UCSD-AML1 (cell line): Measurements from ENCODE around the gene NKD1.
A peak's percentile ranks its signal among the peaks of the same experiment; 100 is the strongest.

Experiments used
- DNase-seq: peaks from one replicate; lab custom pipeline; 2025; ENCODE audit not compliant: unreplicated experiment; lab: John Stamatoyannopoulos, UW

Gene NKD1

DNA sequence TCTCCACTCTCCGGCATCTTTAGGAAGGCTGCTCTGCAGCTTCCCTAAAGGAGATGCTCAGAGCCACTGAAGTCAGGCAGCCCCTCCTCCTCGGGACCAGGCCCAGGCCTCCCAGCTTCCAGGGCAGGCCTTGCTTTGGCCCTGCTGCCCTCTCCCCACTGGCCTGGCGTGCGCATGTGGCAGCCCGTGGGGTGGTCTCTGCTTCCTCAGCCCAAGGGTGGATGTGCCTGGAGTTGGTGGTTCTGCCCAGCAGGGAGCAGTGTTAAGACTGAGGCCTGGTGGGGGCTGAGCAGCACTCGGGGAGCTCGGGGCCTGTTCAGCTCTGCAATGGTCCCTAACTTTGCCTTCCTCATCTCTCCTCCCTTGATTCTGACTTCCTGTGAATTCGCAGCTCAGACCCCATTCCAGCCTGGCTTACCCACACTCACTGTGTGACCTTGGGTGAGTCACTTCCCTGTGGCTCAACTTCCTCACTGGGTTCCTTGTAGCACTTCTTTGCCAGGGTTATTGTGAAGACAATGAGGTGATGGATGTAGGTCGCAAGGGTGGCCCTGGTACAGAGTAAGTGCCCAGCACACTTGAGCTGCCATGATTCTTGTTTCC, 63.2 kb downstream of the NKD1 start:
- DNase-seq: peak; percentile 62

DNA sequence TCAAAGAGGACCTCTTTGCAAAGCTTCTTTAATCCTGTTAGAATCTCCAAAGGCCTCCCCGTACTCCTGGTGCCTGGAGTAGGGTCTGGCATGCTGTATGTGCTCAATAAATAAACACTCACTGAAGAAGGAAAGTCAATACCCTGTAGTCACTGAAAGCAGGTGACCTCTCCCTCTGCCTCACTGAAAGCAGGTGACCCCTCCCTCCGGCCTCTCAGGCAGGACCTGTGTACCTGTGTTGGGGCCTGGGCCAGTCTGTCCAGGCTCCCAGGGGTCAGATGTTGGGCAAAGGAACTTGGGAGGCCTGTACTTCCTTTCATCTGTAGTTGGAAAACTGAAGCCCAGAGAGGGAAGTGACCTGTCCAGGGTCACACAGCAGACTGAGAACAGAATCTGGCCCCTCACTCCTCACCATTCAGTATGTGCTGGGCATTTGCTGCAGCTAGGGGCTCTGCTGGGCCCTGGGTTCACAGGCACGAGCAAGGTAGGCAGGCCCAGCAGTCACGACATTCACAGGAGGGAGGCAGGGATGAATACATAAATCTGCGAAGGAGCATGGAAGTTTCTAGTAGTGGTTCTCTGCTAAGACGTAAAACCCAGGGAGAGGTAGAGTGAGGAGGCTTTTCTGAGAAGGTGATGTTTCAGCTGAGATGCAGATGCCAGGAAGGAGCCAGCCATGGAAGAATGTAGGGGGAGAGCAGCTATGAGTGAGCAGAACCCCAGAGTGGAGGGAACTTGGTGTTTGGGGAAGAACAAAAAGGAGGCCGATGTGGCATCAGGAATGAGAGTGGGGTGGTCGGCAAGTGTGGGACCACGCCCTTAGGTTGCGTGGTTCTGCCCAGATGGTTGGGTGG, 64.0 kb downstream of the NKD1 start:
- DNase-seq: no peak

DNA sequence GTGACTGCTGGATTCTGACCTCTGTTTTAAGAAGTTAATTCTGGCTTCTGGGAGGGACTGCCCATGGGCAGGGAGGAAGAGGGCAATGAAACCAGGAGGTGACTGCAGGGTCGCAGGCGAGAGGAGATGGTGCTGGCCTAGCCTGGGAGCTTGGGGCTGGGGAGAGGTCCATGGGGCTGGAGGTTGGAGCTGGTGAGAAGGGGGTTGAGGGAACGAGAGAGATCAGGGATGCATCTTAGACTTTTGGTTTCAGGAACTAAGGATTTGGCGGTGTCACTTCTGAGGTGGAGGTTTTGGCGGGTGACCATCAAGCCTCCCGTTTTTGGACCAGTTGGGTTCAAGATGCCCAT, 64.6 kb downstream of the NKD1 start:
- DNase-seq: no peak

- DNase-seq: peak; percentile 37
Measured at GRCh38 chr16:50613281-50613963, 65.2 kb downstream of the NKD1 start.

DNA sequence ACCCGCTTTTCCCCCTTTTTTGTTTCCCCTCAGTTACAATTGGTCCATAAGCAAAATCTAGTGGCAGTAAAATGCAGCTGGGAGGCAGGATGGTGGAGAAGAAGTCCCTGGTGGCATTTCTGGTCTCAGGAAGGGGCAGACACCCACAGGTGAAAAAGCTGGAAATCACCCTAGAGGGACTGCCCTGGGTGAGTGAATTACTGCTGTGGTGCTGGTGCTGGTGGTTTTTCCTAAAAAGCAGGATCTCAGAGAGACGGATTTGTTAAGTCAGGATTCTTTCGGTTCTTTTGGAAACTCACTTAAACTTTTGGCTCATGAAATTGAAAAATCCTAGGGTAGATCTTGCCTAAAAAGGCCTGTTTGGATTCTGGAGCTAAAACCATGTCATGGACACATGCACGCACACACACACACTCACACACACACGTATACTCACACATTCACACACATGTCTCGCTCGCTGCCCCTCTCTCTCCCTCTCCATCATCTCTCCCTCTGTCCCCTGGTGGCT, 65.8 kb downstream of the NKD1 start:
- DNase-seq: no peak

DNA sequence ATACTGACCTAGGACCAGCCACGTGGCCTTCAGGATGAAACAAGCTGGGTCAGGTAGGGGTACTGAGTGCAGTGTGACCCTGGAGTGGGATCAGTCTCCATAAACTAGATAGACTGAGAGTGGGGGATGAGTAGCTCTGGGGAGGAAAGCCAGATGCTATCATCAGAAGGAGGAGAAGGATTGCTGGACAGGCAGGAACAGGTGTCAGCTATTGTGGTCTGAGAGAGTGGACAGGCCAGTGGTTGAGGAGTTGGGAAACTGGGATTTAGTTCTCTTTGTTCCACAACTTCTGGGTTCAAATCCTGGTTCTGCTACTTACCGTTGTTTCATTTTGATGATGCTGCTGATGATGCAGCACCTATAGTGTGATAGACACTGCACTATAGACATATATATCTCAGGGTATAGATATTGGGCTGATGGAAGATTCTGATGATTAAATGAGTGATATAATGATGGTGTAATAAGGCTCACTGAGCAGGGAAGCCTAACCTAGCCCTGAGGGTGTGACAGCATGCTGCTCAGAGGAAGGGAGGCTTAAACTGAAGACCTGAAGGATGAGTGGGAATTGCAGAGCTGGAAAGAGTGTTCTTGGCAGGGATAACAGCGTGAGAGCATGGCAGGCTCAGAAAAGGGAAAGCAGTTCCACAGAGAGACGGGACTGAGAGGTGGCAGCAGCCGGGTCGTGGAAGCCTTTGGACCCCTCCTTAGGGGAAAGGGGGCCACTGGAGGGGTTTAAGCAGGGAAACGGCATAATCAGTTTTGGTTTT, 66.9 kb downstream of the NKD1 start:
- DNase-seq: no peak

- no peak for DNase-seq
Measured at GRCh38 chr16:50615891-50616290, 67.7 kb downstream of the NKD1 start.

DNA sequence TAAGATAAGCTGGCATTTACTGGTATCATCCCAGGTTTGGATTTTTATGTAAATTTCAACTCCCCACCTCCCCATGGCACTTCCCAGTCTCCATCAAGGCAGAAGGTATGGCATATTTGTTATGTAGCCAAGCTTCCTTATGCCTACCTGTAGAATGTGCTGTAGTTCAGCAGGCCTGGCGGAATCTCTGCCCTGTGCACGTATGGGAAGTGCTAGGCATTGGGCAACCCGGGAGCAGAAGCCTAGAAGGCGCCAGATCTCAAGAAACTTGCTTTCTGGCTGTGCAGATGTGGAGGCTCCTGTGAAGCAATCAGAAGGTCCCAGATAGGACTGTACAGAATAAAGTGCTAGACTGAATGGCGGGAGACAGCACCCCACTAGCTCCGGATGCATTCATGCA, 68.2 kb downstream of the NKD1 start:
- DNase-seq: no peak

GRCh38 chr16:50616883-50617645, 68.9 kb downstream of the NKD1 start:
- DNase-seq: no peak

DNA sequence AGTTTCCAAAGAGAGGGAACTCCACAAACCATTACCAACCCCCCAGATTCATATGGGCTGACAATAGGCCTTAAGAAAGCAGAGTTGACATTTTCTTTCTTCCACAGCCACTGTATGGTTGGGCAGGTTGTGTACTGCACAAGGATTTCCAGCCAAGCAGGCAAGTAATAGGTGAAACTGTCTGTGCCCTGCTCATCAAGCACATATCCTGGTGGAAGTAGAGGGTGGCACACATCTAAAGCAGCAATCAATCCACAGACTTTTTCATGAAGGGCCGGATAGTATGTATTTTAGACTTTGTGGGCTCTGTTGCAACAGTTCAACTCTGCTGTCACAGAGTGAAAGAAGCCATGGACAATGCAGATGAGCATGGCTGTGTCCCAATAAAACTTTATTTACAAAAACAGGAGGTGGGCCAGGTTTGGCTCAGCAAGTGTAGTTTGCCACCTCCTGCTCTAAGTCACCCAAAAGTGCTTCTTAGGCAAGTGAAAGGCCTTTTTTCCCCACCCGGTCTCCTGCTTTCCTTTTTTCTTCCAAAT, 69.5 kb downstream of the NKD1 start:
- no peak for DNase-seq

- DNase-seq: no peak
Measured at GRCh38 chr16:50618238-50618918, 70.2 kb downstream of the NKD1 start.

DNA sequence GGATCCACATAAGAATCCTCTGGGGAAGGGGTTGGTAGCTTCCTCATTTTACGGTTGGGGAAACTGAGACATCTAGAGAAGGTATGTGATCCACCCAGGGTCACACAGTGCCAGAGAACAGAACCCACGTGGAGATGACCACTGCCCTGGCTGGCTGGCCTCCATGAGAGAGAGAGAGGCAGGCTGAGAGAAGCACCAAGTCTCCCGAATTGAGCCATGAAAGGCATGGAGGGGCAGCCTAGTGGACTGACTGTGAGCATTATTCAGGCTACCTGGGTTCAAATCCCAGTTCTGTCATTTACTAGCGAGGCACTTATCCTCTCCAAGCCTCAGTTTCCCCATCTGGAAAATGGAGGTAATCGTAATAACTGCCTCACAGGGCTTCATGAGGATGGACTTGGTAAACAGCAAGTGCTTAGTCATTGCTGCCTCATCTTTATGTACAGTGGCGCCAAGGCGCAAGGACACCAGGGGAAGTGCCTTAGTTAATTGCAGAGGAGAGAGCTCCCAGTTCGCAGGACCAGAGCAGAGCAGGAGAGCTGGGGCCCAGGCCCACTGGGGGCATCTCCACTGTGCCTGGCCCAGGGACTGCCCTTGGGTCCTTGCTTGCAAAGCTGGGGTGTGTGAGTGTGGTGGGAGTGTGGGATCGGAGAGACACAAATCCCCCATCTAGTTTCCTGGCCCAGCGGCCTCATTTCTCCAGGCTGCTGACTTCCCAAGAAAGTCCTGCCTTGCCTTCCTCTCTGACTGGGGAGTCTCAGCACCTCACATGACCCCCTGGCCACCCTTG, 71.7 kb downstream of the NKD1 start:
- no peak for DNase-seq

DNA sequence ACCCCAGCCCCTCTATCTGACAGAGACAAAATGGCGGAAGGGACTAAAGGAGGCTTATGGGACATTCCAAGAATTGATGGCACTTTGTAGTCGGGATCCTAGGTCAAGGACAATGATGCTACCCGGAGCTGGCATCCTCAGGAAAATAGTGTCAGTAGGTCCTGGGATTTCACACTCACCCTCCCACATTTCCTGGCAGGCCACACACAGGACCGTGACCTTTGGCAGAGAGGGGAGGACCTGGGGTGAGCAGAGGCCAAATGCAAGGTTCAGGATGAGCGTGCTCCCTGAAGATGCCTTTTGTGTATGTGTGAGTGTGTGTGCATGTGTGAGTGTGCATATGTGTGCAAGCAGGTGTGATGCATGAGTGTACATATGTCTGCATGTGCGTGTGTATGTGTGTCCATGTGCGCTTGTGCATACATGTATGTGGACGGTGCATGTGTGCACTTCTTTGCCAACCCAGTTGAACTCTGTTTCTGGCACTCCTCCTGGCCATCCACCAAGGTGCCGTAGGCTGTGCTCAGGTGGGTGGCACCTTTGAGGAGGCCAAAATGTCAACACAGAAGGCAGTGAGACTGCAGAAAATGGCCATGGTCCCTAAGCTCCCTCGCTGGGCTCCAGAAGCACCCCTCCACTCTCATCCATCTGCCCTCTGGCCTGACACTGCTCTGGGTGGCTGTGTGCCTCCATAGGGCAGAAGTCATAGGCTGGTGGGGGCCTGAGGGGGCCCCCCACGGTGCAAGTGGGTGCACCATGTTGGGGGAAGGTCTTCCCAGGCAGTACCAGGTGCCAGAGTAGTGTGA, 72.7 kb downstream of the NKD1 start:
- DNase-seq: no peak

DNA sequence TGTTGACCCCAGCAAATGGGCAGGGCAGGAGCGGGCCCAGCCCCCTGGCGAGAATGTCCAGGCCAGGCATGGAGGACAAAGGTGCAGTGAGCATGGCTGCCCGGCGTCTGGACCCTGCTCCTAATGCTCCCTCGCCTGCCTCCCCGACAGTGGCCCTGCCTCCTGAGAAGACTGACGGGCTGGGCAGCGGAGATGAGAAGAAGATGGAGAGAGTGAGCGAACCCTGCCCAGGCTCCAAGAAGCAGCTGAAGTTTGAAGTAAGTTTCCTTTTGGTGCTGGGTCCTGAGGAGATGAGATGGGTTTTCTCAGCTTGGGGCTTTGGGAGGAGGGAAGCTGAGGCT, 73.2 kb downstream of the NKD1 start:
- no peak for DNase-seq

GRCh38 chr16:50622029-50622428, 73.8 kb downstream of the NKD1 start:
- no peak for DNase-seq

DNA sequence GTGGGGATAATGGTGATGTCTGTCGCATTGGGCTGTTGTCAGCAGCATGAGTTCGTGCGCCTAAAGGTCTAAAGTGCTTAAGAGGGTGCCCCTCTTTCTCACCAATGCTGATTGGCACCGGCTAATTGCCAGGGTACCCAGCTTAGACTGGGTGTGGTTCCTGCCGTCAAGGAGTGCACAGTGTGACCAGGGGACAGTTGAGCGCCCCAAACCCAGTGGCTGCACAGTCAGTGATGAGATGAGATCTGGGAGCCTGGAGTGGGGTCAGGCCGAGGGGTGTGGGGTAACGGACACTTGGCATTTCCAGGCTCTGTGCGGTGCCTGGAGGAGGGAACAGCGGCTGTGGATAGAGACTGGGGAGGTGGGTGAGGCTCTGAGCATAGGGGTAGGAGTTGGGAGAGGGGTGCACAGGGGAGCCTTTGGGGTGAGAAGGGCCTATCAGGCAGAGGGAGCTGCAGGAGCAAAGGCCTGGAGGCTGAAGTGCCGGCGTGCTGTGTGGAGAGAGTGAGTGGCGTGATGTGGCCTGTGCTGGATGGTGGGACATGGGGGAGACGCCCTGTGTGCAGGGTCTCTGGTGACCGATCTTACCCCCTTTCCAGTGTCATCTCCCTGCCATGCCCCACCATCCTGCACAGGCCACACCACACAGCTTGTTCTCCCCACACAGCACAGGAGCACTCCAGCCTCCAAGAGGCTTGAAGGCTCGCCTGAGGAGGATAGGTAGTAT, 74.6 kb downstream of the NKD1 start:
- no peak for DNase-seq

- no peak for DNase-seq
Measured at GRCh38 chr16:50624449-50624970, 76.3 kb downstream of the NKD1 start.
